GM23248 (cell line): ENCODE results near the gene DUS1L.

Experiments used
- EZH2 ChIP-seq: fragments of 200-600 bp; sonication (generic); IDR thresholded peaks from 2 replicates; pipeline ENCODE4 v1.6.1; 2018; ENCODE audit warnings: antibody characterized with exemption, mild to moderate bottlenecking; ENCODE audit not compliant: insufficient read depth, poor library complexity, severe bottlenecking
- EZH2phosphoT487 ChIP-seq: fragments of 200-600 bp; sonication (generic); IDR thresholded peaks from 2 replicates; pipeline ENCODE4 v1.6.1; 2018; ENCODE audit warnings: antibody characterized with exemption, moderate library complexity, mild to moderate bottlenecking, low read depth; ENCODE audit not compliant: insufficient read depth

- no peak for TF ChIP-seq EZH2
- no peak for TF ChIP-seq EZH2phosphoT487
Observed at GRCh38 chr17:82065638-82066303, at the start of gene DUS1L.
